SU-DHL-6 (cell line): ENCODE measurements around the gene SERPINA6.

Experiments
- H2AFZ ChIP-seq: fragments of 200-600 bp; sonication (generic); 2 replicates; pipeline ENCODE4 v1.6.1; 2014; ENCODE audit warnings: low read depth, mild to moderate bottlenecking, moderate library complexity, mixed read lengths, antibody characterized with exemption, low read length; ENCODE audit not compliant: severe bottlenecking
- H3F3A ChIP-seq: fragments of 200-600 bp; shearing (Covaris generic); 2 replicates; pipeline ENCODE4 v1.6.0; 2016; ENCODE audit warnings: antibody characterized with exemption, mild to moderate bottlenecking; ENCODE audit not compliant: insufficient read depth
- H3K27ac ChIP-seq: fragments of 200-600 bp; sonication (generic); 2 replicates; pipeline ENCODE4 v1.5.1; 2016; ENCODE audit warnings: low read depth, mild to moderate bottlenecking, low read length, moderate library complexity, mixed read lengths
- H3K27me3 ChIP-seq: fragments of 200-600 bp; sonication (generic), shearing (Covaris generic); 2 replicates; pipeline ENCODE4 v1.6.0; 2014; ENCODE audit warnings: mild to moderate bottlenecking, low read length
- H3K36me3 ChIP-seq: fragments of 200-600 bp; sonication (generic); 2 replicates; pipeline ENCODE4 v1.6.1; 2014; ENCODE audit warnings: mild to moderate bottlenecking, low read length, mixed read lengths
- H3K4me2 ChIP-seq: fragments of 300-600, 200-600 bp; shearing (Covaris generic), sonication (generic); 2 replicates; pipeline ENCODE4 v1.6.0; 2014; ENCODE audit warnings: low read length, low read depth, mild to moderate bottlenecking; ENCODE audit not compliant: poor library complexity, severe bottlenecking
- H3K4me3 ChIP-seq: fragments of 200-600 bp; sonication (generic); 2 replicates; pipeline ENCODE4 v1.5.1; 2014; ENCODE audit warnings: antibody characterized with exemption, low read length, mild to moderate bottlenecking, mixed read lengths; ENCODE audit not compliant: insufficient read depth, poor library complexity, severe bottlenecking
- H3K79me2 ChIP-seq: fragments of 200-600 bp; sonication (generic); 2 replicates; pipeline ENCODE4 v1.6.1; 2014; ENCODE audit warnings: mild to moderate bottlenecking, low read length, moderate library complexity; ENCODE audit not compliant: insufficient read depth
- H3K9ac ChIP-seq: fragments of 200-600 bp; sonication (generic); 2 replicates; pipeline ENCODE4 v1.7.0; 2014; ENCODE audit warnings: mild to moderate bottlenecking, low read length
- H3K9me2 ChIP-seq: fragments of 200-600 bp; sonication (generic); replicated peaks from 2 replicates; pipeline ENCODE4 v1.6.1; 2014; ENCODE audit warnings: low read length; ENCODE audit not compliant: insufficient read depth
- H3K9me3 ChIP-seq: fragments of 200-600 bp; sonication (generic); 2 replicates; pipeline ENCODE4 v1.6.1; 2014; ENCODE audit warnings: low read length, mixed read lengths; ENCODE audit not compliant: insufficient read depth
- H4K20me1 ChIP-seq: fragments of 200-600 bp; sonication (generic); 2 replicates; pipeline ENCODE4 v1.6.1; 2014; ENCODE audit warnings: low read depth, mild to moderate bottlenecking, antibody characterized with exemption, low read length, moderate library complexity, mixed read lengths
- EZH2phosphoT487 ChIP-seq: fragments of 200-600 bp; sonication (generic), shearing (Covaris generic); conservative IDR thresholded peaks from 2 replicates; pipeline ENCODE4 v1.6.1; 2018; ENCODE audit warnings: mild to moderate bottlenecking, antibody characterized with exemption, low read length, moderate library complexity, mixed read lengths
- TF ChIP-seq, protein P1 (sequence below): fragments of 200-600 bp; sonication (generic); IDR thresholded peaks from one replicate; pipeline ENCODE4 v1.5.1; 2017; ENCODE audit warnings: antibody characterized with exemption, mild to moderate bottlenecking, low read length, moderate library complexity; ENCODE audit not compliant: insufficient read depth, poor library complexity, severe bottlenecking

SERPINA6 gene

DNA sequence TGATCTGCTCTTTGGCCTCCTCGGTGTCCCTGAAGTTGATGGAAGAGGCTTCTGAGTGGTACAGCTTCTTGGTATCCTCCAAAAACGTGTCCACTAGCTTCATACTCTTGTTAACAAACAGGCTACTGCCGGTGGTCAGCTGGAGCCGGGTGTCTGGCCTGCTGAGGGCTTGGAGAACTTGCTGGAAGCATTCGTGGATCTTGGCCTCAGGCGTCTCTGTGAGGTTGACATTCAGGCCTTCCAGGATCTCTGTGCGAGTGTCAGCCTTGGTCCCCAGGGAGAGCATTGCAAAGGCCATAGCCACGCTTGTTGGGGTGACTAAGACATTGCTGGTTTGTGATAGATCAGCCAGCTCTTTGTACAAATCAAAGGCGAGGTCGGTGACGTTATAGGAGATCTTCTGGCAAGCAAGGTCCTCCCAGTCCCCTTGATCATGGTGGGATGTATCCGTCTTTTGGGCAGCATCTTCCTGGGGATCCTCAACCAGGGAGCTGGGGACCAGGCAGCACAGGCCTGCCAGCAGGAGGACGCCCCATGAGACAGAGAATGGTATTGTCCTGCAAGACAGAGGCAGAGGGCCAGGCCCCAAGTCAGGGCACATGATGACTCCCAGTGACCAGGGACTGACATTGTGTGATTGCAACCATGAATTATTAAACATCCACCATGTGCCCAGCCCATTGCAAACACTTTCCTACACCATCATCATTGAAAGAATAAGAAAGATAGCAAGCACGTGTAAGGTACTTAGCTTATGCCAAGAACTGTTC is 43.2 kb upstream of the SERPINA6 start, which contains the start of gene SERPINA2:
Gene SERPINA2, minus strand, starts transcription at position 553 of the 770 bp plus-strand sequence.
- TF ChIP-seq EZH2phosphoT487: no peak
- Histone ChIP-seq H3K36me3 (no peaks in the 10 kb centered on the region), H3K27me3 (no peaks in the 10 kb centered on the region), H3F3A (no peaks in the 10 kb centered on the region), H4K20me1 (no peaks in the 10 kb centered on the region), H3K79me2 (no peaks in the 10 kb centered on the region), H3K4me2 (no peak within 1 kb of the TSS), H3K27ac (no peak within 1 kb of the TSS), H3K9me3 (no peaks in the 10 kb centered on the region), H3K9me2 (no peaks in the 10 kb centered on the region), H3K9ac (no peak within 1 kb of the TSS), H3K4me3 (no peak within 1 kb of the TSS), H2AFZ (no peak within 1 kb of the TSS)

GRCh38 chr14:94365624-94366023 is 42.5 kb upstream of the SERPINA6 start:
- no peak overlapping the region for H3K9ac ChIP-seq
- no peak overlapping the region for H2AFZ ChIP-seq
- H3K27ac ChIP-seq: no peak overlapping the region
- H3K4me2 ChIP-seq: no peak overlapping the region
- no peaks in the 10 kb centered on the region for H3K79me2 ChIP-seq
- H4K20me1 ChIP-seq: no peaks in the 10 kb centered on the region
- no peaks in the 10 kb centered on the region for H3K9me2 ChIP-seq
- TF ChIP-seq, protein P1, sequence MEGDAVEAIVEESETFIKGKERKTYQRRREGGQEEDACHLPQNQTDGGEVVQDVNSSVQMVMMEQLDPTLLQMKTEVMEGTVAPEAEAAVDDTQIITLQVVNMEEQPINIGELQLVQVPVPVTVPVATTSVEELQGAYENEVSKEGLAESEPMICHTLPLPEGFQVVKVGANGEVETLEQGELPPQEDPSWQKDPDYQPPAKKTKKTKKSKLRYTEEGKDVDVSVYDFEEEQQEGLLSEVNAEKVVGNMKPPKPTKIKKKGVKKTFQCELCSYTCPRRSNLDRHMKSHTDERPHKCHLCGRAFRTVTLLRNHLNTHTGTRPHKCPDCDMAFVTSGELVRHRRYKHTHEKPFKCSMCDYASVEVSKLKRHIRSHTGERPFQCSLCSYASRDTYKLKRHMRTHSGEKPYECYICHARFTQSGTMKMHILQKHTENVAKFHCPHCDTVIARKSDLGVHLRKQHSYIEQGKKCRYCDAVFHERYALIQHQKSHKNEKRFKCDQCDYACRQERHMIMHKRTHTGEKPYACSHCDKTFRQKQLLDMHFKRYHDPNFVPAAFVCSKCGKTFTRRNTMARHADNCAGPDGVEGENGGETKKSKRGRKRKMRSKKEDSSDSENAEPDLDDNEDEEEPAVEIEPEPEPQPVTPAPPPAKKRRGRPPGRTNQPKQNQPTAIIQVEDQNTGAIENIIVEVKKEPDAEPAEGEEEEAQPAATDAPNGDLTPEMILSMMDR: no peak
- no peak for TF ChIP-seq EZH2phosphoT487
- no peak overlapping the region for H3K4me3 ChIP-seq
- no peaks in the 10 kb centered on the region for H3K27me3 ChIP-seq
- no peaks in the 10 kb centered on the region for H3K36me3 ChIP-seq
- H3F3A ChIP-seq: no peaks in the 10 kb centered on the region
- no peaks in the 10 kb centered on the region for H3K9me3 ChIP-seq

GRCh38 chr14:94364964-94365363 is 41.8 kb upstream of the SERPINA6 start:
- Histone ChIP-seq H3K36me3 (no peaks in the 10 kb centered on the region), H3K9me2 (no peaks in the 10 kb centered on the region), H2AFZ (no peak overlapping the region), H3K9ac (no peak overlapping the region), H3K9me3 (no peaks in the 10 kb centered on the region), H3K27ac (no peak overlapping the region), H3F3A (no peaks in the 10 kb centered on the region), H4K20me1 (no peaks in the 10 kb centered on the region), H3K4me3 (no peak overlapping the region), H3K27me3 (no peaks in the 10 kb centered on the region), H3K4me2 (no peak overlapping the region), H3K79me2 (no peaks in the 10 kb centered on the region)
- no peak for TF ChIP-seq EZH2phosphoT487
- TF ChIP-seq, protein P1: no peak

GRCh38 chr14:94364037-94364436 is 40.9 kb upstream of the SERPINA6 start:
- Histone ChIP-seq H3K4me3 (no peak overlapping the region), H3K9me2 (no peaks in the 10 kb centered on the region), H3K9me3 (no peaks in the 10 kb centered on the region), H3K27ac (no peak overlapping the region), H3F3A (no peaks in the 10 kb centered on the region), H3K27me3 (no peaks in the 10 kb centered on the region), H3K79me2 (no peaks in the 10 kb centered on the region), H2AFZ (no peak overlapping the region), H3K9ac (no peak overlapping the region), H3K36me3 (no peaks in the 10 kb centered on the region), H3K4me2 (no peak overlapping the region), H4K20me1 (no peaks in the 10 kb centered on the region)
- TF ChIP-seq, protein P1: no peak
- TF ChIP-seq EZH2phosphoT487: no peak
